K562 (cell line): Measurements from ENCODE around the gene AGBL1. TPM values are rescaled to one million over a fixed set of nuclear protein-coding genes. Genes with fewer than 3 reads are reported as not detected.

Experiments used
- ATAC-seq: fragments of 200-7000 bp; cut with Tn5 transposase; 3 replicates; pipeline ENCODE4 v1.9.1; 2020; ENCODE audit warnings: moderate library complexity
- BruUV-seq: library from RNA; stranded (reverse); fragments of 400-500 nt; replicated peaks from 2 replicates; lab custom pipeline; 2021; lab: Mats Ljungman, UMichigan
- CTCF ChIA-PET: fragments of 300-600 bp; formaldehyde crosslinking; extraction: SDS; loops from one replicate; lab custom pipeline; 2021; ENCODE audit warnings: low intra/inter-chr PET ratio; lab: Yijun Ruan, JAX
- POLR2A ChIA-PET: fragments of 300-600, 350-650 bp; sonication (Branson Sonifier 250); formaldehyde crosslinking; extraction: SDS; loops from one replicate; lab custom pipeline; 2021; ENCODE audit warnings: antibody characterized with exemption, inconsistent platforms; lab: Yijun Ruan, JAX
- DNase-seq, 4 experiments: peaks; one replicate each; pipeline versions ENCODE4 v3.0.0 to v3.0.0-alpha.2; 2011 to 2018; ENCODE audit warnings: low spot score in 3 of 4, mixed read lengths in 3 of 4; ENCODE audit errors: extremely low read depth in 1 of 4
- FAIRE-seq: peaks from 2 replicates; lab custom pipeline; 2011; peaks lifted over from hg19 to GRCh38; lab: Jason Lieb, UNC
- H2AFZ ChIP-seq: 2 replicates; pipeline ENCODE4 v1.6.0; 2011; ENCODE audit warnings: low read depth, low read length, control low read depth, inconsistent platforms
- H3K27ac ChIP-seq: fragments of 200-600 bp; 3 replicates; pipeline ENCODE4 v1.8.0; 2011; ENCODE audit warnings: low read depth, mild to moderate bottlenecking, control low read depth, inconsistent platforms, low read length, moderate library complexity, mixed read lengths; ENCODE audit errors: extremely low read depth
- H3K27me3 ChIP-seq, 2 experiments: fragments of 300-600 bp in 1 of 2; 2 replicates in 1 of 2; 3 replicates in 1 of 2; pipeline versions ENCODE4 v1.6.0 to v1.8.0; 2011; ENCODE audit warnings: inconsistent platforms in 2 of 2, low read length in 2 of 2, mild to moderate bottlenecking in 1 of 2, mixed read lengths in 1 of 2, moderate library complexity in 1 of 2; ENCODE audit not compliant: control insufficient read depth in 2 of 2, insufficient read depth in 2 of 2
- H3K36me3 ChIP-seq: fragments of 300-600 bp; 3 replicates; pipeline ENCODE4 v1.8.0; 2011; ENCODE audit warnings: mild to moderate bottlenecking, low read length, inconsistent platforms; ENCODE audit not compliant: control insufficient read depth, insufficient read depth
- H3K4me1 ChIP-seq, 2 experiments: fragments of 200-600 bp in 1 of 2; replicated peaks in 1 of 2; 2 replicates in 1 of 2; 3 replicates in 1 of 2; pipeline versions ENCODE4 v1.5.1 to v1.8.0; 2011; ENCODE audit warnings: inconsistent platforms in 2 of 2, low read length in 2 of 2, mild to moderate bottlenecking in 1 of 2, mixed read lengths in 1 of 2, moderate library complexity in 1 of 2; ENCODE audit not compliant: control insufficient read depth in 2 of 2, insufficient read depth in 2 of 2
- H3K4me2 ChIP-seq: 2 replicates; pipeline ENCODE4 v1.6.1; 2011; ENCODE audit warnings: low read length, control low read depth, inconsistent platforms, mixed read lengths; ENCODE audit not compliant: insufficient read depth
- H3K4me3 ChIP-seq: fragments of 200-600 bp; sonication (generic), shearing (Covaris generic); 2 replicates; pipeline ENCODE4 v1.5.1; 2016; ENCODE audit warnings: control low read depth, inconsistent platforms
- H3K79me2 ChIP-seq: fragments of 200-600 bp; 3 replicates; pipeline ENCODE4 v1.8.0; 2011; ENCODE audit warnings: low read length, inconsistent platforms; ENCODE audit not compliant: control insufficient read depth, insufficient read depth
- H3K9ac ChIP-seq, 2 experiments: 2 replicates each; pipeline versions ENCODE4 v1.6.0 to v1.6.1; 2011; ENCODE audit warnings: low read depth in 2 of 2, low read length in 2 of 2, control low read depth in 1 of 2, inconsistent platforms in 1 of 2, mild to moderate bottlenecking in 1 of 2, mixed read lengths in 1 of 2; ENCODE audit not compliant: insufficient read depth in 1 of 2
- H3K9me1 ChIP-seq: one replicate; pipeline ENCODE4 v1.6.0; 2011; ENCODE audit warnings: inconsistent platforms, mild to moderate bottlenecking, low read length, moderate library complexity; ENCODE audit not compliant: control insufficient read depth, insufficient read depth
- H3K9me3 ChIP-seq: replicated peaks from 2 replicates; pipeline ENCODE4 v1.5.1; 2011; ENCODE audit warnings: low read depth, low read length, inconsistent platforms; ENCODE audit not compliant: control insufficient read depth, insufficient read depth
- H4K20me1 ChIP-seq: replicated peaks from 2 replicates; pipeline ENCODE4 v1.6.1; 2011; ENCODE audit warnings: low read length, inconsistent platforms, mixed read lengths; ENCODE audit not compliant: control insufficient read depth, insufficient read depth
- BACH1 ChIP-seq: fragments of 200-800 bp; sonication (Bioruptor generic); IDR thresholded peaks from 2 replicates; pipeline ENCODE4 v1.6.1; 2016; ENCODE audit warnings: missing genetic modification characterization, missing compliant biosample characterization
- CBX1 ChIP-seq: sonication (generic); IDR thresholded peaks from 2 replicates; pipeline ENCODE4 v1.6.1; 2016; ENCODE audit warnings: antibody characterized with exemption, low read depth, mild to moderate bottlenecking
- DEAF1 ChIP-seq: fragments of 450-650 bp; formaldehyde crosslinking; IDR thresholded peaks from 2 replicates; pipeline ENCODE4 v1.4.0; 2020; ENCODE audit warnings: mild to moderate bottlenecking, moderate library complexity
- HLTF ChIP-seq: fragments of 450-650 bp; IDR thresholded peaks from 2 replicates; pipeline ENCODE4 v1.6.1; 2016
- PCBP2 ChIP-seq: fragments of 200-400 bp; formaldehyde crosslinking; IDR thresholded peaks from 2 replicates; pipeline ENCODE4 v1.6.1; 2018; ENCODE audit warnings: low read length, low read depth, mild to moderate bottlenecking, moderate library complexity; ENCODE audit not compliant: poor library complexity, severe bottlenecking
- WGBS: fragments of 100-300 bp; shearing (Covaris generic); methylation state at CpG from one replicate; pipeline ENCODE4 v1.1.6; 2016; ENCODE audit warnings: low coverage, mixed read lengths; ENCODE audit not compliant: insufficient coverage; ENCODE audit errors: missing lambda C conversion rate; 5-methylcytosine and 5-hydroxymethylcytosine counted together
- in situ Hi-C: fragments of 300-500 bp; cut with MboI; formaldehyde crosslinking; loops from 4 replicates; pipeline ENCODE4 v1.15.0; 2018; ENCODE audit warnings: inconsistent platforms, mixed read lengths
- intact Hi-C: fragments of 100-400 bp; cut with micrococcal nuclease; formaldehyde crosslinking; loops from 2 replicates; pipeline ENCODE4 v1.14.2; 2022
- polyA plus RNA-seq, 8 experiments: library from polyadenylated mRNA; depleted of rRNA in 4 of 8; stranded (reverse) in 5 of 8; unstranded in 3 of 8; fragments of >200 nt; fragmentation: Nextera tagmentation in 2 of 8; fragmentation: Illumina TruSeq in 1 of 8; extraction: Ambion mirVana in 2 of 8; extraction: Trizol in 1 of 8; gene quantifications; 2 replicates each; pipeline versions ENCODE4 v1.2.1 to v1.2.3, GENCODE V29; 2011 to 2014; ENCODE audit warnings: inconsistent platforms in 1 of 8, missing spikeins in 1 of 8
- total RNA-seq, 7 experiments: library from RNA; depleted of rRNA in 6 of 7; stranded (reverse); fragments of >200 nt in 6 of 7; fragmentation: Illumina TruSeq in 2 of 7; extraction: Trizol in 2 of 7; gene quantifications; 2 replicates each; pipeline versions ENCODE4 v1.2.1 to v1.2.3, GENCODE V29; 2011 to 2021; ENCODE audit warnings: low replicate concordance in 1 of 7

The AGBL1 gene
- total and polyA plus RNA-seq, 9 of the 15 experiments (the other 6 are each of a cell fraction or from before 2014, with no cell fraction given): not detected

GRCh38 chr15:86080302-86080701, 631 bp downstream of the AGBL1 start (continued):
- TF ChIP-seq DEAF1 (no peak), CBX1 (no peak), PCBP2 (no peak)

DNA sequence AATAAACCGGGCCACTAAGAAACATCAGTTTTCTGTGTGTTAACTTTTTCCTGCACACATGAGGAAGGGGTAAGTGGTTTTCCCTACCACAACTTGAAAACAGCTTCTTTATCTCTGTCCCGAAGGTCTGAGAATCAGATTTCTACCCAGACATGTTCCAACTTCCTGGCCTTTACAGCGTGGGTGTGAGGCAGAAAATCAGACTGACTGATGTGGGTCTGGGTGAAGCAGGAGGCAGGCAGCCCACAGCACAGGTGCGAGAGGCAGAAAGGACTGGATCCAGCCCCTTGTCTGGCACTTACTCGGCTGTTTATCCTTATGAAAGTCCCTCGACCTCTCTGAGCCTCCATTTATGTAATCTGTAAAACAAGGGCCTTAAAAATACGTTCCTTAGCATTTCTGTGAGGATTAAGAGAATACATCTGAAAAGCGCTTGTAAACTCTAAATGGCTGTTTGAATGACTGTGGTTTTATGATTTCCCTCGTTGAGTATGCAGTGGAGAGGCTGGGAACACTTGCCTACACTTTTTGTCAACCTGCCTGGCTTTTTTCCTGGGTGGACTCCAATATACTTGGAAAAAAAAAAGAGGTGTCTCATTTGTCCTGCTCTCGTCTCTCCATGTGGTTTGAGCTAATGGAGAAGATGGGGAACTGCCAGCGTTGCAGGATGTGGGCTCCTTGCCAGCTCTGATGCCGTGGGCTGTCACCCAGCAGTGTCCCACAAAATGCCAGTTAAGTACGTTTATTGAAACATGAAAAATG, 3.1 kb downstream of the AGBL1 start:
- CTCF ChIA-PET: no interaction called here
- no peak for TF ChIP-seq BACH1 (tag)
- TF ChIP-seq HLTF: no peak
- Histone ChIP-seq H3K4me2 (no peak overlapping the region), H3K4me1 (no peaks in the 10 kb centered on the region), H3K79me2 (no peaks in the 10 kb centered on the region), H3K36me3 (no peaks in the 10 kb centered on the region), H2AFZ (no peak overlapping the region), H3K9ac (no peak overlapping the region), H3K9me3 (no peaks in the 10 kb centered on the region), H4K20me1 (no peaks in the 10 kb centered on the region), H3K4me3 (no peak overlapping the region), H3K9me1 (no peaks in the 10 kb centered on the region), H3K27ac (no peak overlapping the region), H3K27me3 (no peaks in the 10 kb centered on the region)
- FAIRE-seq (no peak), DNase-seq (no peak), ATAC-seq (no peak)
- POLR2A ChIA-PET: no interaction called here
- BruUV-seq: no TSS peak
- 0% methylated on average over 12 of the region's 13 CpGs for WGBS
- intact Hi-C loops: no loop called here
- in situ Hi-C loops: no loop called here
